PFSK-1 (cell line): ENCODE measurements around the gene LTO1.

Experiments used
- FOXP2 ChIP-seq: optimal IDR thresholded peaks from 2 replicates; pipeline ENCODE3; 2011; ENCODE audit warnings: borderline replicate concordance, control low read depth, inconsistent platforms; ENCODE audit not compliant: insufficient read depth; ENCODE audit errors: extremely low read length, extremely low read depth
- POLR2AphosphoS5 ChIP-seq: IDR thresholded peaks from 2 replicates; pipeline ENCODE4 v1.6.1; 2012; ENCODE audit warnings: low read depth, mild to moderate bottlenecking, control low read depth, low read length, moderate library complexity
- SIN3A ChIP-seq: IDR thresholded peaks from 2 replicates; pipeline ENCODE4 v1.6.1; 2012; ENCODE audit warnings: mild to moderate bottlenecking, low read length, moderate library complexity, borderline replicate concordance; ENCODE audit not compliant: insufficient read depth
- TAF1 ChIP-seq: IDR thresholded peaks from 2 replicates; pipeline ENCODE4 v1.6.1; 2012; ENCODE audit warnings: low read length, control low read depth, borderline replicate concordance; ENCODE audit not compliant: insufficient read depth
- TF ChIP-seq, protein P1 (sequence below), 2 experiments: IDR thresholded peaks; 2 replicates each; pipeline versions ENCODE4 v1.6.1 to v1.8.0; 2011 to 2012; ENCODE audit warnings: low read depth in 2 of 2, low read length in 2 of 2, control low read depth in 1 of 2, inconsistent platforms in 1 of 2, mild to moderate bottlenecking in 1 of 2, moderate library complexity in 1 of 2; ENCODE audit not compliant: insufficient read depth in 1 of 2

LTO1 gene

GRCh38 chr11:69682681-69683326 is 7.7 kb upstream of the LTO1 start:
- TF ChIP-seq, protein P1, sequence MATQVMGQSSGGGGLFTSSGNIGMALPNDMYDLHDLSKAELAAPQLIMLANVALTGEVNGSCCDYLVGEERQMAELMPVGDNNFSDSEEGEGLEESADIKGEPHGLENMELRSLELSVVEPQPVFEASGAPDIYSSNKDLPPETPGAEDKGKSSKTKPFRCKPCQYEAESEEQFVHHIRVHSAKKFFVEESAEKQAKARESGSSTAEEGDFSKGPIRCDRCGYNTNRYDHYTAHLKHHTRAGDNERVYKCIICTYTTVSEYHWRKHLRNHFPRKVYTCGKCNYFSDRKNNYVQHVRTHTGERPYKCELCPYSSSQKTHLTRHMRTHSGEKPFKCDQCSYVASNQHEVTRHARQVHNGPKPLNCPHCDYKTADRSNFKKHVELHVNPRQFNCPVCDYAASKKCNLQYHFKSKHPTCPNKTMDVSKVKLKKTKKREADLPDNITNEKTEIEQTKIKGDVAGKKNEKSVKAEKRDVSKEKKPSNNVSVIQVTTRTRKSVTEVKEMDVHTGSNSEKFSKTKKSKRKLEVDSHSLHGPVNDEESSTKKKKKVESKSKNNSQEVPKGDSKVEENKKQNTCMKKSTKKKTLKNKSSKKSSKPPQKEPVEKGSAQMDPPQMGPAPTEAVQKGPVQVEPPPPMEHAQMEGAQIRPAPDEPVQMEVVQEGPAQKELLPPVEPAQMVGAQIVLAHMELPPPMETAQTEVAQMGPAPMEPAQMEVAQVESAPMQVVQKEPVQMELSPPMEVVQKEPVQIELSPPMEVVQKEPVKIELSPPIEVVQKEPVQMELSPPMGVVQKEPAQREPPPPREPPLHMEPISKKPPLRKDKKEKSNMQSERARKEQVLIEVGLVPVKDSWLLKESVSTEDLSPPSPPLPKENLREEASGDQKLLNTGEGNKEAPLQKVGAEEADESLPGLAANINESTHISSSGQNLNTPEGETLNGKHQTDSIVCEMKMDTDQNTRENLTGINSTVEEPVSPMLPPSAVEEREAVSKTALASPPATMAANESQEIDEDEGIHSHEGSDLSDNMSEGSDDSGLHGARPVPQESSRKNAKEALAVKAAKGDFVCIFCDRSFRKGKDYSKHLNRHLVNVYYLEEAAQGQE (IDR thresholded peaks at IDR 0.05; ENCODE audit: insufficient read depth in 1 of 2, low read depth in 2 of 2, low read length in 2 of 2) = no peak
- TF ChIP-seq FOXP2 (no peak), POLR2AphosphoS5 (no peak), SIN3A (no peak), TAF1 (no peak)

DNA sequence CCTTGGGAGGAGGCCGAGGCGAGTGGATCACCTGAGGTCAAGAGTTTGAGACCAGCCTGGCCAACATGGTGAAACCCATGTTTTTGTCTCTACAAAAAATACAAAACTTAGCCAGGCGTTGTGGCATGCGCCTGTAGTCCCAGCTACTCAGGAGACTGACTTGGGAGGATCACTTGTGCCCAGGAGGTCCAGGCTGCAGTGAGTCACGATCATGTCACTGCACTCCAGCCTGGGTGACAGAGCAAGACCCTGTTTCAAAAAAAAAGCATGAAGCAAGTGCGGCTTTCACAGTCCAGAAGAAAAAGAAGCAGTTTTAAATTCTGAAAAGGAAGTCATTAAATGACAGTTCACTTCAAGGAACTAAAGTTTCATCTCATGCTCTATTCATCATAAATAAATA is 7.1 kb upstream of the LTO1 start:
- no peak for TF ChIP-seq SIN3A
- TF ChIP-seq TAF1 = no peak
- TF ChIP-seq, protein P1 (IDR thresholded peaks at IDR 0.05; ENCODE audit: insufficient read depth in 1 of 2, low read depth in 2 of 2, low read length in 2 of 2) = no peak
- TF ChIP-seq FOXP2 = no peak
- no peak for TF ChIP-seq POLR2AphosphoS5

GRCh38 chr11:69680688-69681087 is 5.5 kb upstream of the LTO1 start:
- TF ChIP-seq, protein P1 (IDR thresholded peaks at IDR 0.05; ENCODE audit: insufficient read depth in 1 of 2, low read depth in 2 of 2, low read length in 2 of 2) = no peak
- TF ChIP-seq TAF1 (no peak), FOXP2 (no peak), POLR2AphosphoS5 (no peak), SIN3A (no peak)

DNA sequence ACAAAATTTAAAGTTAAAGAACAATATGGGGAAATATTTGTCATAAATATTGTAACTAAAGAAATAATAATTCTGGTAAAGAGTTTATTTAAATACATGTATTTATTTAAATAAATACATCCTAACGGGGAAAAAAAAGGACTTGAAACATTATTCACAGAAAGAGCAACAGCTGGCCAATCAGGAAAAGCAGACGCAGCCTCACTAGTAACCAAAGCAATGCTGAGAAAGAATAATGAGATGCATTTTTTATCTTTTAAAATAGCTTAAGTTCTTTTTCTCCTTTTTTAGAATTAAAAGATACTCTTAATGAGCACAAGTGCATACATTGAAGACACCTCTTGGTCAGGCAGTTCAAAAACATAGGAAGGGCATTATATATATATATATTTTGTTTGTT is 2.6 kb upstream of the LTO1 start:
- TF ChIP-seq POLR2AphosphoS5 = no peak
- no peak for TF ChIP-seq TAF1
- TF ChIP-seq FOXP2 = no peak
- TF ChIP-seq, protein P1 (IDR thresholded peaks at IDR 0.05; ENCODE audit: insufficient read depth in 1 of 2, low read depth in 2 of 2, low read length in 2 of 2) = no peak
- no peak for TF ChIP-seq SIN3A
